HEK293 (cell line): Measurements from ENCODE around the gene CPNE4.

Source experiments
- CTCF ChIA-PET: fragments of 350-600 bp; formaldehyde crosslinking; extraction: SDS; loops from one replicate; lab custom pipeline; 2021; ENCODE audit warnings: antibody characterized with exemption; lab: Yijun Ruan, JAX
- POLR2A ChIA-PET: fragments of 300-600 bp; formaldehyde crosslinking; extraction: SDS; loops from one replicate; lab custom pipeline; 2020; ENCODE audit warnings: antibody characterized with exemption, inconsistent platforms; lab: Yijun Ruan, JAX
- H3K27ac ChIP-seq: fragments of 200-500 bp; sonication (Bioruptor generic); 2 replicates; pipeline ENCODE4 v1.5.1; 2014; ENCODE audit warnings: low read depth, low read length, control low read depth, inconsistent platforms; ENCODE audit errors: extremely low read depth
- H3K36me3 ChIP-seq, 2 experiments: fragments of 200-500 bp in 1 of 2; sonication (Bioruptor generic) in 1 of 2; 1 replicate in 1 of 2; 2 replicates in 1 of 2; pipeline ENCODE4 v1.5.1; 2014 to 2017; ENCODE audit warnings: inconsistent platforms in 2 of 2, low read length in 2 of 2; ENCODE audit not compliant: control insufficient read depth in 2 of 2, insufficient read depth in 1 of 2
- H3K4me1 ChIP-seq: fragments of 200-500 bp; sonication (Bioruptor generic); 2 replicates; pipeline ENCODE4 v1.5.1; 2014; ENCODE audit warnings: mild to moderate bottlenecking, low read length, inconsistent platforms; ENCODE audit not compliant: control insufficient read depth, insufficient read depth
- H3K4me3 ChIP-seq: 2 replicates; pipeline ENCODE4 v1.5.1; 2011; ENCODE audit warnings: low read depth, mild to moderate bottlenecking, control low read depth, low read length, moderate library complexity
- H3K9me3 ChIP-seq: fragments of 200-500 bp; sonication (Bioruptor generic); 2 replicates; pipeline ENCODE4 v1.5.1; 2014; ENCODE audit warnings: low read depth, low read length, inconsistent platforms; ENCODE audit not compliant: control insufficient read depth, insufficient read depth
- EGR2 ChIP-seq: fragments of 450-650 bp; formaldehyde crosslinking; IDR thresholded peaks from 2 replicates; pipeline ENCODE4 v1.5.1; 2016; ENCODE audit warnings: low read depth, missing biosample characterization, missing genetic modification characterization
- GFI1B ChIP-seq: fragments of 450-650 bp; formaldehyde crosslinking; IDR thresholded peaks from 2 replicates; pipeline ENCODE4 v1.5.1; 2016; ENCODE audit warnings: missing biosample characterization, missing genetic modification characterization
- PRDM6 ChIP-seq: fragments of 450-650 bp; formaldehyde crosslinking; IDR thresholded peaks from 2 replicates; pipeline ENCODE4 v1.5.1; 2017; ENCODE audit warnings: missing biosample characterization, missing genetic modification characterization
- RBAK ChIP-seq: fragments of 450-650 bp; formaldehyde crosslinking; IDR thresholded peaks from 2 replicates; pipeline ENCODE4 v1.5.1; 2016; ENCODE audit warnings: missing biosample characterization, missing genetic modification characterization
- SALL2 ChIP-seq: fragments of 450-650 bp; formaldehyde crosslinking; IDR thresholded peaks from 2 replicates; pipeline ENCODE4 v1.5.0; 2017; ENCODE audit warnings: missing biosample characterization, mild to moderate bottlenecking, missing genetic modification characterization, borderline replicate concordance
- SETDB1 ChIP-seq: IDR thresholded peaks from one replicate; pipeline ENCODE4 v1.6.1; 2017; ENCODE audit warnings: mild to moderate bottlenecking, low read length, moderate library complexity, mixed read lengths; ENCODE audit not compliant: insufficient read length
- TSHZ1 ChIP-seq: fragments of 450-650 bp; formaldehyde crosslinking; IDR thresholded peaks from 2 replicates; pipeline ENCODE4 v1.5.1; 2016; ENCODE audit warnings: missing biosample characterization, missing genetic modification characterization, borderline replicate concordance
- ZBTB17 ChIP-seq: fragments of 450-650 bp; formaldehyde crosslinking; IDR thresholded peaks from 2 replicates; pipeline ENCODE4 v1.5.1; 2016; ENCODE audit warnings: missing biosample characterization, missing genetic modification characterization
- ZFP41 ChIP-seq: fragments of 450-650 bp; formaldehyde crosslinking; IDR thresholded peaks from 2 replicates; pipeline ENCODE4 v1.5.1; 2016; ENCODE audit warnings: missing biosample characterization, missing genetic modification characterization, borderline replicate concordance
- ZNF132 ChIP-seq: fragments of 450-650 bp; formaldehyde crosslinking; IDR thresholded peaks from 2 replicates; pipeline ENCODE4 v1.5.1; 2017; ENCODE audit warnings: missing biosample characterization, missing genetic modification characterization, borderline replicate concordance
- ZNF391 ChIP-seq: fragments of 450-650 bp; formaldehyde crosslinking; IDR thresholded peaks from 2 replicates; pipeline ENCODE4 v1.5.1; 2016; ENCODE audit warnings: low read depth, missing biosample characterization, missing genetic modification characterization, borderline replicate concordance
- ZNF521 ChIP-seq: fragments of 450-650 bp; formaldehyde crosslinking; IDR thresholded peaks from 2 replicates; pipeline ENCODE4 v1.5.1; 2017; ENCODE audit warnings: missing biosample characterization, mild to moderate bottlenecking, missing genetic modification characterization
- ZNF596 ChIP-seq: fragments of 450-650 bp; IDR thresholded peaks from 2 replicates; pipeline ENCODE4 v1.5.0; 2018; ENCODE audit warnings: missing biosample characterization, mild to moderate bottlenecking, missing genetic modification characterization, moderate library complexity
- ZNF626 ChIP-seq: fragments of 450-650 bp; sonication (Bioruptor Pico); formaldehyde crosslinking; IDR thresholded peaks from 2 replicates; pipeline ENCODE4 v1.5.1; 2018; ENCODE audit warnings: missing biosample characterization, missing genetic modification characterization, inconsistent platforms
- ZNF660 ChIP-seq: fragments of 450-650 bp; IDR thresholded peaks from 2 replicates; pipeline ENCODE4 v1.5.1; 2018; ENCODE audit warnings: missing biosample characterization, mild to moderate bottlenecking, missing genetic modification characterization
- ZNF664 ChIP-seq: fragments of 450-650 bp; formaldehyde crosslinking; IDR thresholded peaks from 2 replicates; pipeline ENCODE4 v1.5.1; 2016; ENCODE audit warnings: missing biosample characterization, missing genetic modification characterization
- ZNF747 ChIP-seq: fragments of 450-650 bp; formaldehyde crosslinking; IDR thresholded peaks from 2 replicates; pipeline ENCODE4 v1.5.1; 2016; ENCODE audit warnings: missing biosample characterization, missing genetic modification characterization
- ZSCAN18 ChIP-seq: fragments of 450-650 bp; formaldehyde crosslinking; IDR thresholded peaks from 2 replicates; pipeline ENCODE4 v1.5.1; 2016; ENCODE audit warnings: missing biosample characterization, missing genetic modification characterization
- ZSCAN30 ChIP-seq: fragments of 450-650 bp; IDR thresholded peaks from 2 replicates; pipeline ENCODE4 v1.5.1; 2018; ENCODE audit warnings: missing biosample characterization, mild to moderate bottlenecking, missing genetic modification characterization, moderate library complexity

The CPNE4 gene

GRCh38 chr3:132032959-132033358 lies 1.9 kb downstream of the CPNE4 start:
- Histone ChIP-seq H3K27ac (no peak overlapping the region), H3K36me3 (no peaks in the 10 kb centered on the region), H3K4me1 (no peaks in the 10 kb centered on the region; the same call in 1 of the 2 replicates), H3K9me3 (no peaks in the 10 kb centered on the region), H3K4me3 (no peak overlapping the region)
- CTCF ChIA-PET = interaction anchor here (0.6 to 0.7 kb wide), 4 partner anchors 19 to 93 kb away, joined by 3 read pairs; no protein-coding TSS in a partner anchor
- POLR2A ChIA-PET = no interaction called here
- TF ChIP-seq ZSCAN30 (tag by site-specific recombination) = no peak
- TF ChIP-seq ZFP41 (tag by site-specific recombination) = no peak
- TF ChIP-seq EGR2 (tag by site-specific recombination) = no peak
- TF ChIP-seq ZNF391 (tag by site-specific recombination) = no peak
- TF ChIP-seq SETDB1 = no peak
- TF ChIP-seq SALL2 (tag by site-specific recombination) = no peak
- no peak for TF ChIP-seq PRDM6 (tag by site-specific recombination)
- TF ChIP-seq TSHZ1 (tag by site-specific recombination) = no peak
- no peak for TF ChIP-seq ZNF596 (tag by site-specific recombination)
- TF ChIP-seq ZBTB17 (tag by site-specific recombination) = no peak
- TF ChIP-seq ZNF664 (tag by site-specific recombination) = no peak
- TF ChIP-seq ZSCAN18 (tag by site-specific recombination) = no peak
- TF ChIP-seq ZNF660 = no peak
- no peak for TF ChIP-seq GFI1B
- no peak for TF ChIP-seq ZNF132 (tag by site-specific recombination)
- no peak for TF ChIP-seq ZNF521
- TF ChIP-seq RBAK (tag by site-specific recombination) = no peak
- no peak for TF ChIP-seq ZNF626 (tag by site-specific recombination)
- TF ChIP-seq ZNF747 (tag by site-specific recombination) = no peak
- TF ChIP-seq, all 188 proteins: peak for 0
